ENCODE measurements around the gene KATNAL2.

DNA sequence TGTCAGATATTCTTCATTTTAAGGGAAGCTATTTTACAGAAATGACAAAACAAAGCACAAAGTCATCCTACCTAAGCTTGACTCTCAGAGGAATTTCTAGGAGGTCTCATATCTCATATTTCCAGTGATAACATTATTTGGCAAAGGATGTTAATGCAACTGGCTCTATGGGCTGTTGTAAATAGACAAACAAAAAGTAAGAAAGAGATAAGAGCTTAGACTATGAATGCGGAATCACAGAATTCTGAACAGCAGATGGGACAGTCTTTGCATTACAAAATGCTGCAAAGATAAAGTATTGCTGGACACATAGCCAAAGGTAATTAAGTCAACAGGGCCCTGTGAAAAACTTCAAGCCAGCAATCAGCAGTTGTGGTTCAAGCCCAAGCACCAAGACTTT is 24.0 kb upstream of the KATNAL2 start:
- TF ChIP-seq, protein P1, sequence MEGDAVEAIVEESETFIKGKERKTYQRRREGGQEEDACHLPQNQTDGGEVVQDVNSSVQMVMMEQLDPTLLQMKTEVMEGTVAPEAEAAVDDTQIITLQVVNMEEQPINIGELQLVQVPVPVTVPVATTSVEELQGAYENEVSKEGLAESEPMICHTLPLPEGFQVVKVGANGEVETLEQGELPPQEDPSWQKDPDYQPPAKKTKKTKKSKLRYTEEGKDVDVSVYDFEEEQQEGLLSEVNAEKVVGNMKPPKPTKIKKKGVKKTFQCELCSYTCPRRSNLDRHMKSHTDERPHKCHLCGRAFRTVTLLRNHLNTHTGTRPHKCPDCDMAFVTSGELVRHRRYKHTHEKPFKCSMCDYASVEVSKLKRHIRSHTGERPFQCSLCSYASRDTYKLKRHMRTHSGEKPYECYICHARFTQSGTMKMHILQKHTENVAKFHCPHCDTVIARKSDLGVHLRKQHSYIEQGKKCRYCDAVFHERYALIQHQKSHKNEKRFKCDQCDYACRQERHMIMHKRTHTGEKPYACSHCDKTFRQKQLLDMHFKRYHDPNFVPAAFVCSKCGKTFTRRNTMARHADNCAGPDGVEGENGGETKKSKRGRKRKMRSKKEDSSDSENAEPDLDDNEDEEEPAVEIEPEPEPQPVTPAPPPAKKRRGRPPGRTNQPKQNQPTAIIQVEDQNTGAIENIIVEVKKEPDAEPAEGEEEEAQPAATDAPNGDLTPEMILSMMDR (IDR thresholded peaks at IDR 0.05): no peak
- no peak for TF ChIP-seq POLR2A (IDR thresholded peaks at IDR 0.05)
- TF ChIP-seq POLR2AphosphoS5 (IDR thresholded peaks at IDR 0.05): no peak
